Measurements from ENCODE around the gene CAPN11.
"Not testable (repeated sequence)": the region's sequence is repeated elsewhere in the genome, so short reads cannot be mapped to it uniquely, and the experiment has no call there.

Gene CAPN11

DNA sequence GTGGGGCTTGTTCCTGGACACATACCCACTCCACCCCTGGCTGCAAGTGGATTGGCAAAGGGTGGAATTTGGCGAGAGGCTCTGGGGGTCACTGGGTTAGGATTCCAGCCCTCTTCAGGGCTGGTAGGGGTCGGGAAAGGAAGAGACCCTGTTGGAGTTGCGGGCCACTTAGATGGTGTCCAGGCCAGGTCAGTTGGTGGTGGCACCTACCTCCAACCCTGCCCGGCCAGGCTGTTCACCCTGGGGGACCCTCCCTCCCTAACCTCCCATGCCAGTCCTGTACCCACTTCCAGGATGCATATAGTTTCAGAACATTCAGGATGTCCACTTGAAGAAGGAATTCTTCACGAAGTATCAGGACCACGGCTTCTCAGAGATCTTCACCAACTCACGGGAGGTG is 21.0 kb downstream of the CAPN11 start:
- H4K20me1 ChIP-seq: no peaks in the 10 kb centered on the region; the same call in 1 of the 2 replicates

GRCh38 chr6:44180406-44180805 is 21.8 kb downstream of the CAPN11 start:
- Histone ChIP-seq H3K36me3 (no peaks in the 10 kb centered on the region), H3K27ac (no peak overlapping the region), H3K9me3 (no peaks in the 10 kb centered on the region), H3K4me3 (no peak overlapping the region), H3K9ac (no peak overlapping the region), H4K20me1 (no peaks in the 10 kb centered on the region; the same call in 1 of the 2 replicates), H3K27me3 (no peaks in the 10 kb centered on the region), H3K4me1 (peaks cover 28% of the 10 kb centered on the region), H3K4me2 (no peak overlapping the region)
- no peak for TF ChIP-seq Cebpa-rat (IDR thresholded peaks at IDR 0.05)

More for the DNA sequence above, 21.0 kb downstream of the CAPN11 start:
- Histone ChIP-seq H3K36me3 (no peaks in the 10 kb centered on the region), H3K4me2 (no peak overlapping the region), H3K9me3 (no peaks in the 10 kb centered on the region), H3K27me3 (no peaks in the 10 kb centered on the region), H3K27ac (no peak overlapping the region), H3K9ac (no peak overlapping the region), H3K4me1 (peaks cover 36% of the 10 kb centered on the region), H3K4me3 (no peak overlapping the region)
- no peak for TF ChIP-seq Cebpa-rat (IDR thresholded peaks at IDR 0.05)

- H3K9ac ChIP-seq: no peak overlapping the region
- peaks cover 24% of the 10 kb centered on the region for H3K4me1 ChIP-seq
- H3K4me3 ChIP-seq: no peak overlapping the region
- no peaks in the 10 kb centered on the region; the same call in 1 of the 2 replicates for H4K20me1 ChIP-seq
- no peak overlapping the region for H3K27ac ChIP-seq
- no peaks in the 10 kb centered on the region for H3K9me3 ChIP-seq
- no peaks in the 10 kb centered on the region for H3K36me3 ChIP-seq
- TF ChIP-seq Cebpa-rat (IDR thresholded peaks at IDR 0.05): no peak
- H3K27me3 ChIP-seq: no peaks in the 10 kb centered on the region
- H3K4me2 ChIP-seq: no peak overlapping the region
These were observed 22.3 kb downstream of the CAPN11 start for GRCh38 chr6:44180886-44181285.

GRCh38 chr6:44181784-44182183 is 23.2 kb downstream of the CAPN11 start:
- not testable (repeated sequence) for H4K20me1 ChIP-seq, H3K9me3 ChIP-seq, H3K4me3 ChIP-seq

GRCh38 chr6:44182911-44183390 is 24.3 kb downstream of the CAPN11 start:
- Histone ChIP-seq H3K27me3 (no peaks in the 10 kb centered on the region), H3K27ac (no peak overlapping the region), H3K9me3 (no peaks in the 10 kb centered on the region), H3K4me2 (no peak overlapping the region), H3K4me3 (no peak overlapping the region), H3K36me3 (no peaks in the 10 kb centered on the region), H4K20me1 (no peaks in the 10 kb centered on the region), H3K9ac (no peak overlapping the region), H3K4me1 (peaks cover 9% of the 10 kb centered on the region)
- no peak for TF ChIP-seq Cebpa-rat (IDR thresholded peaks at IDR 0.05)

More at GRCh38 chr6:44181784-44182183, 23.2 kb downstream of the CAPN11 start:
- H3K9ac ChIP-seq, H3K27ac ChIP-seq, H3K4me2 ChIP-seq, H3K27me3 ChIP-seq, H3K36me3 ChIP-seq: not testable (repeated sequence)
- peaks cover 21% of the 10 kb centered on the region for H3K4me1 ChIP-seq

DNA sequence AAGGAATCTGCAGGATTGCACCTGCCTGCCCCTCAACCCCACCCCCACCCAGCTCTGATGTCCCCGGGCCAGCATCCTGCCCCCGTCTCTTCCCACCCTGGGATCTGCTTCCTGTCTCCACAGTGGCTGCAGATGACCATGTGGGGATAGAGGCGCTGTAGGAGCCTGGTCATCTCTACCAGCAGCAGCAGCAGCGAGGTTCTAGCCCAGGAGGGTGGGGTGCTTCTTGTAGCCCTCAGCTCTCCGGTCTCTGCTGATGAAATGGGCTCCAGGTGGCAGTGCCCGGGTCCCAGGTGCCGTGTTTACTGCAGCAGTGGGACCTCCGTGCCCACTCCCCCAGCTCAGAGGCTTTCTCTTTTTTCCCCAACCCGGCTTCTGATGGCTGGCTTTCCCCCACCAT is 25.2 kb downstream of the CAPN11 start:
- no peaks in the 10 kb centered on the region for H4K20me1 ChIP-seq
- no peaks in the 10 kb centered on the region for H3K9me3 ChIP-seq
- TF ChIP-seq Cebpa-rat (IDR thresholded peaks at IDR 0.05): no peak
- no peaks in the 10 kb centered on the region for H3K27me3 ChIP-seq
- H3K4me3 ChIP-seq: no peak overlapping the region
- H3K4me2 ChIP-seq: no peak overlapping the region
- no peak overlapping the region for H3K9ac ChIP-seq
- peaks cover 7% of the 10 kb centered on the region; the same call in 1 of the 2 replicates for H3K4me1 ChIP-seq
- no peak overlapping the region for H3K27ac ChIP-seq
- H3K36me3 ChIP-seq: no peaks in the 10 kb centered on the region

DNA sequence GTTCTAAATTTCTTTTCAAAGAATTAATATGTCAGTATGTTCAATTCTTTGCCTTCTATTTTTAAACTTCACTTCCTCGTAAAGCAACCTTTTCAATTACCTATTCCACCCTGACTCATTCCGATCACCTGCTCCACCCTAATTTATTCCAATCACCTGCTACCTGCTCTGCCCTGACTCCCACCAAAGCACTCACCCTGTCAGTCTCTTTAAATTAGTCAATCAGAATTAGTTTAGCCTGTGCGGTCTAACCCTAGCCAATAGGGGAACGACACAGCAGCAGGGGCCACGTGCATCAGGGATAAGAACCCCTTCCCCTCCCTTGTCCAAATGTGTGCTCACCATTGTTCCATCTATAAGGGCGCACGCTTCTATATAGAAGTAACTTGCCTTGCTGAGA is 26.7 kb downstream of the CAPN11 start:
- not testable (repeated sequence) for H3K9ac ChIP-seq, H3K4me3 ChIP-seq, H4K20me1 ChIP-seq, H3K4me2 ChIP-seq, H3K27ac ChIP-seq, H3K9me3 ChIP-seq, H3K27me3 ChIP-seq, H3K4me1 ChIP-seq, H3K36me3 ChIP-seq

- Histone ChIP-seq H4K20me1 (no peaks in the 10 kb centered on the region), H3K4me1 (peaks cover 7% of the 10 kb centered on the region; the same call in 1 of the 2 replicates), H3K4me2 (no peak overlapping the region; the same call in 1 of the 2 replicates), H3K27ac (no peak overlapping the region), H3K36me3 (no peaks in the 10 kb centered on the region), H3K27me3 (no peaks in the 10 kb centered on the region), H3K4me3 (no peak overlapping the region), H3K9me3 (no peaks in the 10 kb centered on the region), H3K9ac (no peak overlapping the region)
- TF ChIP-seq Cebpa-rat (IDR thresholded peaks at IDR 0.05): no peak
These were observed 27.5 kb downstream of the CAPN11 start for GRCh38 chr6:44185953-44186634.

- Histone ChIP-seq H4K20me1 (no peaks in the 10 kb centered on the region), H3K4me2 (no peak overlapping the region), H3K9ac (no peak overlapping the region), H3K4me1 (peaks cover 7% of the 10 kb centered on the region; the same call in 1 of the 2 replicates), H3K27ac (no peak overlapping the region), H3K9me3 (no peaks in the 10 kb centered on the region), H3K36me3 (no peaks in the 10 kb centered on the region), H3K4me3 (no peak overlapping the region), H3K27me3 (no peaks in the 10 kb centered on the region)
- no peak for TF ChIP-seq Cebpa-rat (IDR thresholded peaks at IDR 0.05)
These were observed 28.0 kb downstream of the CAPN11 start for GRCh38 chr6:44186635-44187025.

GRCh38 chr6:44188819-44189218 is 30.2 kb downstream of the CAPN11 start:
- Histone ChIP-seq H4K20me1 (no peaks in the 10 kb centered on the region), H3K27ac (no peak overlapping the region), H3K4me3 (no peak overlapping the region), H3K4me2 (no peak overlapping the region), H3K9ac (no peak overlapping the region), H3K4me1 (peaks cover 14% of the 10 kb centered on the region), H3K27me3 (no peaks in the 10 kb centered on the region), H3K36me3 (no peaks in the 10 kb centered on the region), H3K9me3 (no peaks in the 10 kb centered on the region)
- no peak for TF ChIP-seq Cebpa-rat (IDR thresholded peaks at IDR 0.05)

All from BLaER1 (cell line).